ENCODE data around the gene CCR5AS.
"Not testable (repeated sequence)": the region's sequence is repeated elsewhere in the genome, so short reads cannot be mapped to it uniquely, and the experiment has no call there.

CCR5AS gene

DNA sequence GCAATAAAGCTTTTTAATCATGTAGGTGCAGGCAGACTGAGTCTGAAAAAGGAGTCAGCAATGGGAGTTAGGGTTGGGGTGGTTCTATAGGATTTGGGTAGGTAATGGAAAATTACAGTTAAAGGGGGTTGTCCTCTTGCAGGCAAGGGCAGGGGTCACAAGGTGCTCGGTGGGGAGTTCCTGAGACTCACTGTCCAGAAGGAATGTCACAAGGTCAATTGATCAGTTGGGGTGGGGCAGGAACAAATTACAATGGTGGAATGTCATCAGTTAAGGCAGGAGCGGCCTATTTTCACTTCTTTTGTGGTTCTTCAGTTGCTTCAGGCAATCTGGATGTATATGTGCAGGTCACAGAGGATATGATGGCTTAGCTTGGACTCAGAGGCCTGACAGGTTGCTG lies 13.9 kb downstream of the CCR5AS start:
- H3K27me3 ChIP-seq (replicated peaks in 2 of 5; ENCODE audit: control insufficient read depth in 4 of 5, insufficient read depth in 5 of 5, low read length in 4 of 5) = no peaks in the 10 kb centered on the region
- H3K4me3 ChIP-seq (ENCODE audit: control insufficient read depth in 1 of 7, extremely low read depth in 1 of 7, insufficient read depth in 4 of 7, low read depth in 2 of 7, low read length in 6 of 7) = no peak overlapping the region
- CTCF ChIA-PET = no interaction called here
- peaks cover 4 to 22% (median 11%) of the 10 kb centered on the region in 4 experiments for H3K4me1 ChIP-seq (ENCODE audit: control extremely low read depth in 1 of 4, control insufficient read depth in 4 of 4, insufficient read depth in 4 of 4, low read length in 3 of 4)
- no peak overlapping the region for H3K27ac ChIP-seq (ENCODE audit: insufficient read depth in 1 of 2, low read depth in 1 of 2, low read length in 2 of 2, poor library complexity in 1 of 2, severe bottlenecking in 2 of 2)
- no peaks in the 10 kb centered on the region for H3K9me3 ChIP-seq (ENCODE audit: control extremely low read depth in 1 of 5, control insufficient read depth in 4 of 5, insufficient read depth in 2 of 5, low read depth in 1 of 5, low read length in 4 of 5)
- POLR2A ChIA-PET = interaction anchor here (0.7 kb wide), 1 partner anchor 525 kb away, joined by 3 read pairs; no protein-coding TSS in a partner anchor
- no peaks in the 10 kb centered on the region for H3K36me3 ChIP-seq (ENCODE audit: control insufficient read depth in 4 of 4, insufficient read depth in 4 of 4, low read length in 3 of 4)
- DNase-seq = no peak
- 100% methylated on average over 1 of the region's 2 CpGs for WGBS (ENCODE audit: insufficient coverage)

- H3K9me3 ChIP-seq (ENCODE audit: control extremely low read depth in 1 of 5, control insufficient read depth in 4 of 5, insufficient read depth in 2 of 5, low read depth in 1 of 5, low read length in 4 of 5); H3K36me3 ChIP-seq (ENCODE audit: control insufficient read depth in 4 of 4, insufficient read depth in 4 of 4, low read length in 3 of 4); CTCF ChIA-PET; H3K4me3 ChIP-seq (ENCODE audit: control insufficient read depth in 1 of 7, extremely low read depth in 1 of 7, insufficient read depth in 4 of 7, low read depth in 2 of 7, low read length in 6 of 7); POLR2A ChIA-PET; DNase-seq; H3K27me3 ChIP-seq (replicated peaks in 2 of 5; ENCODE audit: control insufficient read depth in 4 of 5, insufficient read depth in 5 of 5, low read length in 4 of 5); H3K27ac ChIP-seq (ENCODE audit: insufficient read depth in 1 of 2, low read depth in 1 of 2, low read length in 2 of 2, poor library complexity in 1 of 2, severe bottlenecking in 2 of 2): not testable (repeated sequence)
- WGBS (ENCODE audit: insufficient coverage) = 95% methylated on average over 5 of the region's 5 CpGs
- H3K4me1 ChIP-seq (ENCODE audit: control extremely low read depth in 1 of 4, control insufficient read depth in 4 of 4, insufficient read depth in 4 of 4, low read length in 3 of 4) = peaks cover 2 to 18% (median 11%) of the 10 kb centered on the region in 4 experiments
Observed at GRCh38 chr3:46391526-46391925, 15.3 kb downstream of the CCR5AS start.

DNA sequence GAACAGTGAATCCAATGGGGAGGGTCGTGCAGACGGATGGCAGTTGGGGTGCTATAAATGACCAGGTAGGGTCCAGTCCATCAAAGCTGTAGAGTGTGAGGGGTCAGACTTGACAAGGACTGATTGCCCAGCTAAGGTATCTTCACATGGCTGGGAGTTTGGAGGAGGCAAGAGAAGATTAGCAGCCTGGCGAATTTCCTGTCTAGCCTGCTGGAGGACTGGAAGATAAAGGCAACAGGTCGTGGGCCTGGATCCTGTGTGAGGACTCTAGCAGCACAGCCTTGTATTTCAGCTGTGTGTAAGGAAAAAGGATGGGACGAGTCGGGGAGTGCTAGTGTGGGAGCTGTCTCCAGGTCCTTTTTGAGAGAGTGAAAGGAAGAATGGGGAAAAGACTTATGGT lies 17.6 kb downstream of the CCR5AS start:
- peaks cover 6 to 21% (median 16%) of the 10 kb centered on the region in 4 experiments for H3K4me1 ChIP-seq (ENCODE audit: control extremely low read depth in 1 of 4, control insufficient read depth in 4 of 4, insufficient read depth in 4 of 4, low read length in 3 of 4)
- no peaks in the 10 kb centered on the region for H3K27me3 ChIP-seq (replicated peaks in 2 of 5; ENCODE audit: control insufficient read depth in 4 of 5, insufficient read depth in 5 of 5, low read length in 4 of 5)
- no peaks in the 10 kb centered on the region for H3K36me3 ChIP-seq (ENCODE audit: control insufficient read depth in 4 of 4, insufficient read depth in 4 of 4, low read length in 3 of 4)
- WGBS (ENCODE audit: insufficient coverage) = 85% methylated on average over 6 of the region's 6 CpGs
- H3K9me3 ChIP-seq (ENCODE audit: control extremely low read depth in 1 of 5, control insufficient read depth in 4 of 5, insufficient read depth in 2 of 5, low read depth in 1 of 5, low read length in 4 of 5) = peaks cover 0 to 4% (median 0%) of the 10 kb centered on the region in 5 experiments
- CTCF ChIA-PET = interaction anchor here (0.9 kb wide), 1 partner anchor 10 kb away, joined by 3 read pairs; no protein-coding TSS in a partner anchor
- no peak overlapping the region for H3K4me3 ChIP-seq (ENCODE audit: control insufficient read depth in 1 of 7, extremely low read depth in 1 of 7, insufficient read depth in 4 of 7, low read depth in 2 of 7, low read length in 6 of 7)
- H3K27ac ChIP-seq (ENCODE audit: insufficient read depth in 1 of 2, low read depth in 1 of 2, low read length in 2 of 2, poor library complexity in 1 of 2, severe bottlenecking in 2 of 2) = no peak overlapping the region
- no peak for DNase-seq
- POLR2A ChIA-PET = no interaction called here

GRCh38 chr3:46388847-46389246 lies 18.0 kb downstream of the CCR5AS start:
- H3K4me1 ChIP-seq (ENCODE audit: control extremely low read depth in 1 of 4, control insufficient read depth in 4 of 4, insufficient read depth in 4 of 4, low read length in 3 of 4) = peaks cover 6 to 26% (median 18%) of the 10 kb centered on the region in 4 experiments
- POLR2A ChIA-PET; H3K9me3 ChIP-seq (ENCODE audit: control extremely low read depth in 1 of 5, control insufficient read depth in 4 of 5, insufficient read depth in 2 of 5, low read depth in 1 of 5, low read length in 4 of 5); DNase-seq; H3K36me3 ChIP-seq (ENCODE audit: control insufficient read depth in 4 of 4, insufficient read depth in 4 of 4, low read length in 3 of 4); H3K4me3 ChIP-seq (ENCODE audit: control insufficient read depth in 1 of 7, extremely low read depth in 1 of 7, insufficient read depth in 4 of 7, low read depth in 2 of 7, low read length in 6 of 7); H3K27ac ChIP-seq (ENCODE audit: insufficient read depth in 1 of 2, low read depth in 1 of 2, low read length in 2 of 2, poor library complexity in 1 of 2, severe bottlenecking in 2 of 2); H3K27me3 ChIP-seq (replicated peaks in 2 of 5; ENCODE audit: control insufficient read depth in 4 of 5, insufficient read depth in 5 of 5, low read length in 4 of 5): not testable (repeated sequence)
- CTCF ChIA-PET = interaction anchor here (0.9 kb wide), 1 partner anchor 11 kb away, joined by 3 read pairs; no protein-coding TSS in a partner anchor
- WGBS (ENCODE audit: insufficient coverage) = 100% methylated on average over 4 of the region's 4 CpGs

GRCh38 chr3:46386205-46386604 lies 20.7 kb downstream of the CCR5AS start:
- Histone ChIP-seq H3K9me3 (ENCODE audit: control extremely low read depth in 1 of 5, control insufficient read depth in 4 of 5, insufficient read depth in 2 of 5, low read depth in 1 of 5, low read length in 4 of 5) (peaks cover 0 to 4% (median 0%) of the 10 kb centered on the region in 5 experiments), H3K36me3 (ENCODE audit: control insufficient read depth in 4 of 4, insufficient read depth in 4 of 4, low read length in 3 of 4) (no peaks in the 10 kb centered on the region), H3K27ac (ENCODE audit: insufficient read depth in 1 of 2, low read depth in 1 of 2, low read length in 2 of 2, poor library complexity in 1 of 2, severe bottlenecking in 2 of 2) (peak overlapping the region in 1 of 2 experiments; percentile 47), H3K27me3 (replicated peaks in 2 of 5; ENCODE audit: control insufficient read depth in 4 of 5, insufficient read depth in 5 of 5, low read length in 4 of 5) (no peaks in the 10 kb centered on the region), H3K4me1 (ENCODE audit: control extremely low read depth in 1 of 4, control insufficient read depth in 4 of 4, insufficient read depth in 4 of 4, low read length in 3 of 4) (peaks cover 15 to 39% (median 30%) of the 10 kb centered on the region in 4 experiments), H3K4me3 (ENCODE audit: control insufficient read depth in 1 of 7, extremely low read depth in 1 of 7, insufficient read depth in 4 of 7, low read depth in 2 of 7, low read length in 6 of 7) (no peak overlapping the region)
- peak; percentile 44 to 95 (median 90) for DNase-seq
- ChIA-PET POLR2A (interaction anchor here (0.5 kb wide), 1 partner anchor 21 kb away, joined by 3 read pairs; the partner anchor contains the start of genes CCR5AS and CCRL2), CTCF (interaction anchor here (0.7 to 2.0 kb wide), 6 partner anchors 11 to 299 kb away, joined by 3 to 7 read pairs (median 3); no protein-coding TSS in a partner anchor)
- WGBS (ENCODE audit: insufficient coverage) = 11% methylated on average over 3 of the region's 4 CpGs

DNA sequence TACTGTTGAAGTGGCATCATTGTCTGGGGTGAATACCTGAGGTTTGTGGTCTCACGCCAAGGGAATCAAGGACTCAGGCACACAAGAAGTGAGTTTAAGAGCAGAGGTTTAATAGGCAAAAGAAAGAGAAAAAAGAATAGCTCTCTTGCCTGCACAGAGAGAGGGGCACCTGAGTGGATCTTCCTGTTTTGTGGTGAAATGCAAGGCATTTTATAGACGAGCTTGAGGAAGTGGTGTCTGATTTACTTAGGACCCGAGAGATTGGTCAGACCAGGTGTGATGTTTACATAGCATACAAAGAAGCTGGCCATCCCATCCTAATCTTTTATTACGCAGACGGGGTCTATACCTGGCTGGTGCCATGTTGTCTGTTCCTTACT lies 22.9 kb downstream of the CCR5AS start:
- Histone ChIP-seq H3K36me3 (ENCODE audit: control insufficient read depth in 4 of 4, insufficient read depth in 4 of 4, low read length in 3 of 4) (no peaks in the 10 kb centered on the region), H3K27ac (ENCODE audit: insufficient read depth in 1 of 2, low read depth in 1 of 2, low read length in 2 of 2, poor library complexity in 1 of 2, severe bottlenecking in 2 of 2) (no peak overlapping the region), H3K4me1 (ENCODE audit: control extremely low read depth in 1 of 4, control insufficient read depth in 4 of 4, insufficient read depth in 4 of 4, low read length in 3 of 4) (peaks cover 22 to 51% (median 34%) of the 10 kb centered on the region in 4 experiments), H3K9me3 (ENCODE audit: control extremely low read depth in 1 of 5, control insufficient read depth in 4 of 5, insufficient read depth in 2 of 5, low read depth in 1 of 5, low read length in 4 of 5) (peaks cover 0 to 4% (median 0%) of the 10 kb centered on the region in 5 experiments), H3K27me3 (replicated peaks in 2 of 5; ENCODE audit: control insufficient read depth in 4 of 5, insufficient read depth in 5 of 5, low read length in 4 of 5) (no peaks in the 10 kb centered on the region), H3K4me3 (ENCODE audit: control insufficient read depth in 1 of 7, extremely low read depth in 1 of 7, insufficient read depth in 4 of 7, low read depth in 2 of 7, low read length in 6 of 7) (no peak overlapping the region)
- CTCF ChIA-PET = interaction anchor here (0.8 to 3.6 kb wide), 15 partner anchors 9 to 304 kb away, joined by 3 to 18 read pairs (median 3); partner anchors contain the start of gene CCR5
- WGBS (ENCODE audit: insufficient coverage) = 50% methylated on average over 5 of the region's 5 CpGs
- DNase-seq = peak in 2 of 3 donors; percentile 58 to 81
- POLR2A ChIA-PET = interaction anchor here (1.1 kb wide), 1 partner anchor 13 kb away, joined by 3 read pairs; the partner anchor contains the start of gene CCR5

- WGBS (ENCODE audit: insufficient coverage) = 54% methylated on average over 4 of the region's 6 CpGs
- no peak for DNase-seq
- Histone ChIP-seq H3K27ac (ENCODE audit: insufficient read depth in 1 of 2, low read depth in 1 of 2, low read length in 2 of 2, poor library complexity in 1 of 2, severe bottlenecking in 2 of 2) (no peak overlapping the region), H3K4me3 (ENCODE audit: control insufficient read depth in 1 of 7, extremely low read depth in 1 of 7, insufficient read depth in 4 of 7, low read depth in 2 of 7, low read length in 6 of 7) (no peak overlapping the region), H3K27me3 (replicated peaks in 2 of 5; ENCODE audit: control insufficient read depth in 4 of 5, insufficient read depth in 5 of 5, low read length in 4 of 5) (no peaks in the 10 kb centered on the region), H3K9me3 (ENCODE audit: control extremely low read depth in 1 of 5, control insufficient read depth in 4 of 5, insufficient read depth in 2 of 5, low read depth in 1 of 5, low read length in 4 of 5) (peaks cover 0 to 4% (median 0%) of the 10 kb centered on the region in 5 experiments), H3K4me1 (ENCODE audit: control extremely low read depth in 1 of 4, control insufficient read depth in 4 of 4, insufficient read depth in 4 of 4, low read length in 3 of 4) (peaks cover 22 to 55% (median 36%) of the 10 kb centered on the region in 4 experiments), H3K36me3 (ENCODE audit: control insufficient read depth in 4 of 4, insufficient read depth in 4 of 4, low read length in 3 of 4) (no peaks in the 10 kb centered on the region)
- ChIA-PET CTCF (interaction anchor here (0.8 to 3.6 kb wide), 16 partner anchors 9 to 304 kb away, joined by 3 to 18 read pairs (median 3); partner anchors contain the start of gene CCR5), POLR2A (interaction anchor here (1.1 kb wide), 1 partner anchor 13 kb away, joined by 3 read pairs; the partner anchor contains the start of gene CCR5)
Observed at GRCh38 chr3:46383211-46383950, 23.5 kb downstream of the CCR5AS start.
